Measurements from ENCODE around the gene ATP8B4.

ATP8B4 gene

DNA sequence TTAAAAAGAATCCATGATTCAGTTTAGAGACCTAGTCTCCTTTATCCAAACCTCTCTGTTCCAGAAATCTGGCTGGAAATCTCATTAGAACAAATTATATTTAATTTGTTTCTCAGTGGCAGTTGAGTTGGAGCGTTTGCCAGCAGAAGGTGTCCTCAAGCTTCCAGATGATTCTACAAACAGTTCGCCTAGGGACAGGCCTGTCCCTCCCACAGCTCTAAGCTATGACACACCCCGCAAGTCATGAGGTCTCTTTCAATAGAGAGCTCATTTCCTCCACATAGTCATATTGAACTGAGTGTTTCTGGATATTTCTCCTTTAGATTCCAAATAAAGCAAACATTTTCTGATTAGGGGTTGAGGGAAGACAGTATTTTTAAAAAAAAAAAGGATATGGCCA, 230.3 kb downstream of the ATP8B4 start:
- DNase-seq = no peak

DNA sequence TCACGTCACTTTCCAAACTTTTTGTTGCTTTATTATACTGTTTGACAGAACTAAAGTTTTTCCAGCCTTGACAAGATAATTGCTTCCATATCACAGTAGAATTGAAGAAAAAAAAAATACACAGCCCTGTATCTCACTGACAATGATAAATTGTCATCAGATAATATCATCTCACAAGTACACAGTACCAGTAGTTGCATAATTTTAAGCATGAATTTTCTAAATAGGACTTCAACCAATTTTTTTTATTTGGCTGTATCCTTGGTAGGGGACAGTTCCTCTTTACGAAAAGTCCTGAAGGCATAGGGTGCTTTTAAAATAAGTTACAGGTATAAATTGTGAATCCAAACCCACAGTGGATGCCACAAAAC, 230.7 kb downstream of the ATP8B4 start:
- no peak for DNase-seq

DNA sequence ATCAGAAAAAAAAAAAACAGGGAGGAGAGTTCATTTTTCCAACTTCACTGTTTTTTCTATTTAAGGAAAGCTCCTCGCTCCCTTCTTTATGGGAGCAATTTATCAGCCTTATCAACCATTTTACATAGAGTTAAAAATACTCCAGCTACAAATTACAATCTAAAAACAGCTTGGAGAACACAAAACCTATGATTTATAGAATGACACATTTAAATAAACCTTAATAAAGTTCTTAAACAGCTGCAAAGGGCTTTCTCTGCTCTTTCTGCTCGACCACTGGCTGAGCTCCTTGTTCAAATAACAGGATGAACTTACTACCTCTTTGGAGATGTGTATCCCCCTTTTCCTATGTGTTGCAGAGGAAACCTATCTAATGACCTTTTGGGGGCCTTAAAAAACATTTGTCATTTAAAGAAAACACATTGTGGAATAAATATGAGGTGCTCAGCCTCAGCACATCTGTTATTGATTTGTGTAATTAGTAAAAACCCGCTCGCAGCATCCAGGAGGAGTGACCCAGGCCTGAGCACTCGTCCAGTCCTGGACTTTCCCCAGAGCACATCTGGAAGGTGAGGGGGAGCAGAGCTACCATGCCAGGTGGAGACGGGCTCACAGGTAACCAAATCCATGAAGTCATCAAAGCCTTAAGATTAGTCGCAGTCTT, 231.2 kb downstream of the ATP8B4 start:
- DNase-seq = no peak

DNA sequence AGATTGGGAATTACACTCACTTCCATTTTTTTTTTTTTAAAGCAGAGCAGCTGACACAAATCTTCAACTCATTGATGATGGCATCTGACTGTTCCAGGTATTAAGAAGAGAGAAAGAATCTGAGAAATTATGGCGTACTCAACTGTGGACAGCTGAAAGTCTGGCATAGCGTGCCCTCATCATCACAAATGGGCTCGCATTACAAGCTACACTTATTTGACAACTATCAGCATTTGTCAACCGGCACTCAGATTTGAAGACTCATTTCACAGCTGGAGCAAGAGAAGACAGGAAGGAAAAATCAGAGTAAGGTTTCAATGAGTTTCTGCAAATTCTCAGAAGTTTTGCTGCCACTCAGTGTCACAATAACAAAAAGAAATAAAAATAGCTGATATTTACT, 235.9 kb downstream of the ATP8B4 start:
- DNase-seq = no peak

DNA sequence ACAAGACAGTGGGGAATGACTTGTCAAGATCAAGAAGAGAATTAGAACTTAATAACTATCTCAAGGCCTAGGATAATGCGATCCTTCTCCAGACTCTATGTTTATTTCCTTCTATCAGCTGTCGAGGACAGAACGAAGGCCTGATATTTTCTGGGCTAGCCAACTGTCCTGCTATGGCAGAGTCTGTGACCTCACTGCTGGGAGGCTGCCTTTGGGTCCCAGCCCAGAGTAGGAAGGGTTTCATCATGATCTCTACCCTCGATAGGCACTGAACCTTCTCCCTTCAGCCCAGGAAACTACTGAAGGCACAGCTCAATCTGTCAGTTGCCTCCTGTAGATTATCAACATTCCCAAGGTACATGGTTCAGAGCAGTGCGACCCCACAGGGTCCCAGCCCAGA, 237.2 kb downstream of the ATP8B4 start:
- no peak for DNase-seq

DNA sequence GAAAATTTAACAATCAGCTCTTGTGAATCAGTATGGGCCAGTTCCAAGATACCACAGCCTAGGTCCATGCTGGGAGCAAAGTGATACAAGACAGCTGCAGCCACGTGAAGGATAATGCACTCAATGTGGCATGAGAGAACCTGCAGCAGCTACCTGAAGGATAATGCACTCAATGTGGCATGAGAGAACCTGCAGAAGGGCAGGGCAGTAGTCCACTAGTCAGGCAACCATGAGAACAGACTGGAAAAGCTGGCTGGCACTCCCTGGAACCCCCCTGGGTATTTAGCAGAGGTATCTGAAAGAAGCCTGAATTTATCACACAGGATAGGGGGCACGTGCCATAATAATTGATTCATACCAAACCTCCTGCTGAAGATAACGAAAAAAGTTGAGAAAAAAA, 237.6 kb downstream of the ATP8B4 start:
- no peak for DNase-seq

DNA sequence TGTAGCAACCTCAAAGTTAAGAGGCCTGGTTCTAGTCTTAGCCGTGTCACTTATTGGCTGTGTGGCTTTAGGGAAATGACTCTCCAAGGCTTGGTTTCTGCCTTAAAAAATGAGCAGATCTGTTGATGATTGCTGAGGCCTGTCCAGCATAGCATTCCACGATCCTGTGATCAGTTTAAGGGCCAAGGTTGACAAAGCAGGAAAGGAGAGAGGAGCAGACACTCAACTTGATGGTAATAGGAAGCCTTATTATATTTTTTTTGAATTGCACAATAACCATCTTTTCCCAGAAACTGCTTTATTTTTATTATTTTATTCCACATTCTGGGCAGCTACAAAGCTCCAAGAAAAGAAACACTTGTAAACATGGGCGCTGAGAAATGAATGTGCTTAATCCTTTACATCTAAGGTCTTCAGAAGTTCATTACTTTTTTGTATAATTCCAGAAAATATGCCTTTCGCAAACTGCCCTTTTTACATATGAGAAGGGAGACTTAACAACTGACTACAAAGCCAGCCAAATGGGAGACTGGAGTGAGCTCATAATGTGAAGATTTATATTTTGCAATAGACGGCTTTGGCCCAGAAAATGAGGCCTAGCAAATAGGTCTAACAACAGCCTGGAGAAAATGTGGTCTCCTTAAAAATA, 241.0 kb downstream of the ATP8B4 start:
- DNase-seq = no peak

DNA sequence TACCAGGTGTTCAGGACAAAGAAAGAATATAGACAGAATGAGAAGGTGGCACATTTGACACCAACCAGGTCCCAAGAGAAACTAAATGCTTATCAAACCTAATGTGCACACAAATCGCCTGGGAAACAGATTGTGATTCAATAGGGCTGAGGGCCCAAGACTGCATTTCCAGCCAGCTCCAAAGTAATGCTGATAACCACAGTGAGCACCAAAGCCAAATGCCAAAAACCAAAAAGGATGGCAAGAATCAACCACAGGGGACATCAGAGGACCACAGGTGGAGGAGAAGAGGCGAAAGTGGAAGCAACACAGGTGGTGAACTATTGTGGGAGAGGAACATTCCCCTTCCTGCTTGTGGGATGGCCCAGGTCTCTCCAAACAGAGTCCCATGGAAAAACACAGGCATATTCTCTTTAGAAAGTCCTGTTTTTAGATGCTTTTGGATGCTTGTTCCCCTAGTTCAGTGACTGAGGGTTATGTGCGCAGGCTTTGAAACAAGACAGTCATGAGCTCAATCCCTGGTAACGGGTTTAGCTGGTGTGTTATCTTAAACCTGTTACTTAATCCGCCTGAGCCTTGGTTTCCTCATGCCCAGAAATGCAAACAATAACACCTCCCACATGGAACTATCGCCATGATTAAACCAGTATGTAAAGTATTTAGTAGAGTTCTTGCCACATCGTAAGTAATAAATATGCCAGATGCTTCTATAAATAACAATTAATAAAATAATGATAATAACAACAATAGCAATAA, 241.7 kb downstream of the ATP8B4 start:
- DNase-seq = no peak

DNA sequence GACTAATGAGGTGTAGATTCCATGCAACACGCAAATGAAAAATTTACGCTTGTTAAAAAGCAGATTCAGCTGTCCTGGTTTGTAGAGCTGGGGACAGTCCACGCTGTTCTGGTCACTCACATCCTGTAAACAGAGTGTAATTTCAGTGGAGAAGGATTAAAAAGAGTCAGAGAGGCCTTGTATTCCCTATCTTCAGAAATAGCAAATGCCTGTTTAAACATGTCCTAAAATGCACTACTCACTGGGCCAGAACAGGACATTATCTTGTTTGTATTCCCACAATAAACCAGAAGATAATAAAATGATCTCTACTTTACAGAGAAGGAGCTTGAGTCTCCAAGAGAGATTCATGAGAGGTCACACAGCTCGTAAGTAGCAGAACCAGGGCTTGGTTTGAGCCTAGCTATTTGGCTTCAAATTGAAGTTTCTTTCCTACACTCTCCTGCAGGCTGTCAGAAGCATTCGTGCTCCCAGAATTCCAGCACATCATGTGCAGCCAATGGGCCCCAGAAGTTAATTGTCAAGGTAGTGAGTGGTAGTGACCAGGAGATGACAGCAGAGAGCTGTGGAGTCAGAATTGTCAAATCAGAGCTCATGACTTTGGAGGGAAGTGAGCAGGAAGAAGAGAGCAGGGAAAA, 242.5 kb downstream of the ATP8B4 start:
- DNase-seq = no peak

DNA sequence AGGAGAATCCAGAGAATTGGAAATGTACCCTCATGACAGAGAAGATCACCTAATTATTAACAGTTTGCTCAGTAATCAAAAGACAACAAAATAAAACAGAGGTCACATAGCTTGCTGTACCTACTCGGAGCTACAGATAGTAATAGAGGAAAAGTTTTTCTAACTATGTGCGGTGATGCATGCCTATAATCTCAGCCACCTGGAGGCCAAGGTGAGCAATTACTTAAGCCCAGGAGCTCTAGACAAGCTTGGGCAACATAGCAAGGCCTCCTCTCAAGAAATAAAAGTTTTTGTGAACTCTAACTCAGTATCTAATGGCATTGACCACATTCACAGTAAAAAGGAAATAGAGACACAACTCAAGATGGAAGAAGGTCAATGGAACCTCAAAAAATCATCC, 243.6 kb downstream of the ATP8B4 start:
- no peak for DNase-seq

DNA sequence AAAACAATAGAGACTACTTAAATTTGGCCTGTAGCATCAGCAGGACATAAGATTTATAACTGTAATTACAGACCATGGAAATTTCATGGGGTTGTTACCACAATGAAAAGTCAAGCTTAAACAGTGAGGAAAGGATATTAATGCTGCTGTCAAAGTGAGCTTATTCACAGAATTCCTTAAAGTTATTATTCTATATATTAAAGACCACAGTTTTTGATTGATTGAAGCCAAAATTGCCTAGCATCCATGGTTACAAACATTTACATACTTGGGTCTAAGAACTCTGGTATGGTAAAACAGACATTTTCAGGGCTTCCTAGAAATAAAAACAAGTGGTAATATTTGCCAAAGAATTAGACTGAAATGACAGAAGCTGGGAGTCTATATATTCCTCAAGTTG, 248.6 kb downstream of the ATP8B4 start:
- no peak for DNase-seq

DNA sequence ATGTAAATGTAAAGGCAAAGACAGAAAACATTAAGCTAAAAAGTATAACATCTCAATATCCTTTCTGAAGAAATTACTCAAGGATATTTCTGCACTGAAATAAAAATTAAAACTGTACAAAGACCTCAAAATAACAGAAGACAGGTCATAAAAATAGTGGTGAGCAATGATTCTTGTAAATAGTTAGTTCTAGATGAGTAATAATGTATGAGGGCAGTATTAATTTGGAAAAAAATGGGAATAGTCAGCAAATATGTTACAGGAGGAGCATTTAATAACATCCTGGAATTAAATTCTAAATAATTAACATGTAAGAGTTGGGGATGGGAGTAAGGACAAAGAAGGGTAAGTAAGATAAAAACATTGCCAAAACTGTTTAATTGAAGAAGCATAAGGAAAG, 250.7 kb downstream of the ATP8B4 start:
- DNase-seq = no peak

DNA sequence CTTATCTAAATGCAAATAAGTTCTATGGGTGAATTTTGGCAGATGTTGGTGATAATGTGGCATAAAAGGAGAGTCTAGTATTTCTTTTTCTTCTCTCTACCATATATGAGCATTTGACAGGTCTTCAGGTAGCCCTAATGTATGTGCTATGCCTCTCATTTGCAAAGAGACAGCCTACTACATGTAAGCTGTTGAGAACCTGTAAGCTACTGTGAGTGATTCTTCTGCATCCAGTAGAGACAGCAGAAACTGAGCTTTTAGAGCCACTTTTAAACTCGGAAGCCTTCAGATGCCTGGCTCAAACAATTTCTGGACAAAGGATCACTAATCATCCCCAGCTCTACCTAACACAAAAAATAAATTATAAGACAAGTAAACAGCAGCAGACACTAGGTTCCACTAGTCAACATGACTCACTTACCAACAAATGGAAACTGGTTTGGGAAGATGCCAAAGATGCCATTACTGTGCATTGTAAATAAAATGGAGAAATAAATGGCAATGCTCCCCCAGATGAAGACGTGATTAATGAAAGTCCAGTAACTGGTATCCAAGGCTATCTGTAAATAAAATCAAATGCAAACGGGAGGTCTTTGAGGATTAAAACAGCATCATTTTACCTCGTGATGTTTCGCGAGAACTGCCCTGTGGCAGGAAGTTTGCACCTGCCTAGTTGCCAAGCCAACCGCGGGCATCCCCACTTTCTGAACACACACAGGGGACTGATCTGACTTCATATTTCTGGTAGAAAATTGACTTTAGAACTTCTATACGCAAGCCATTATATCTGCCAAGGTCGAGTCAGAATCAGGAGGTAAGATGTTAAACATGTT, 252.9 kb downstream of the ATP8B4 start:
- no peak for DNase-seq

DNA sequence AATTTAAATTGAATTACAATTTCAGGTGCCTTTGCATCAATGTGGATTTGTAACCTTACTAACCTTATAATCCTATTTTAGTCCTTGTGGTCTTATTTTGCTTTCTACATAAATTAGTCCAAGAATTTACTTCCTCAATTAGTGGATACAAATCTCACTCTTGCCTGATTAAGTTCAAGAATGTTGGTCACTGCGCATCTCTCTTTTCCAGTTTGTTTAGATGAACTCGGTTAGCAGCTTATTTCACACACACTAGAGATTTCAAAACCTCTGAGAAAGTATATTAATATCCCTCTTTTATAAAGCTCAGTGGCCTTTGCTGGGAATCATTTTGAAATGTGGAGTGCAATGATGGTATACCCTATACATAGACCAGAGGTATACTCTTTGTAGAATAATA, 254.8 kb downstream of the ATP8B4 start:
- no peak for DNase-seq

DNA sequence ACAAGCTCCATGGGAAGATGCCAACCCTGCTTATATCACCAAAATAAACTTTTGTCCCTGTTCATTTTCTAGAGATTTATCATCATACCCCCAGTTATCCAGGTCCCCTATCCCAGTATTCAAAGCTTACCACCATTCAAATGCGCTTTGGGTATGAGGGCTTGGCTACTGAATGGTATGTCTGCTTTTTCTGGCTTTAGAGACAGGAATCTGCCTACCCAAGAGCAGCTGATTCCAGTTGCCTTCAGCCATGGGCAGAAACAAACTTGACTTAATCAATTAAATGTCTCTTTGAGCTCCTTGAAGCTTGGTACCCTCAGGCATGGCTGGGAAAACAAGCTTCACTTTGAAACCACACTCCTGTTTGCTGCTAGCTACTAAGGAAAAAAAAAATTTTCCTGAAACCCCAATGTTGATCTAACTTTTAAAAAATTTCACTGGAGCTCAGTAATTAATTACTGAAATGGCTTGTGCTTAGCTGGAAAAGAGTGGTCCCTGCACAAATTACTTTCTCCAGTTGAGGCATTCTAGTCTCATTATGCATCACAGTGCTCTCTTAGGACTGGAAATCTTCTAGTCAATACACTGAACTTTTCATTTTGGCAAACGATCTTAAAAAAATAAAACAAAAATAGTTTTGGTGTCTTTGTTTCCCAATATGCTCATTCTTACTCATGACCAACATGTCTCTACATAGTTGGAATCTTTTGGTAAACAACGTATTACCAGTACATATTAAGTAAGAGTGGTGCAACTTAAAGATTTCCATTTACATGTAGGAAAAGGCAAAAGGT, 255.4 kb downstream of the ATP8B4 start:
- DNase-seq = no peak

DNA sequence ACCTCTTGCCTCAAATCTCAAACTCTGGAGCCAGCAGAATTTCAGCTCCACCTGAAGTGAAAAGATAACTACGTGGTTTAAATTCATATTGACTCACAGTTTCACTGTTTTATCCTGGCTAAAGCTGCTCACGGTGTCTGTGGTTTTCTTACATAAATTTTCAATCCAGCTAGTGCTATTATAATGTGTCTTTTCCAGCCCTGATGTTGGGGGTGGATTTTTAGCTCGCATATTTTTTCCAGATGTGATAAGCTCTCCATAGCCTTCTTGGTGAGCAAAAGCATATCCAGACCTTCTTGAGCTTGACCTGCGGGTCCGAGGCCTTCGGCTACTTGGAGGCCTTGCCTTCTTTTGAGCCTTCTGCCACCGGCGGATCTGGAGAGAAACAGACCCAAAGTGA, 258.9 kb downstream of the ATP8B4 start:
- no peak for DNase-seq

DNA sequence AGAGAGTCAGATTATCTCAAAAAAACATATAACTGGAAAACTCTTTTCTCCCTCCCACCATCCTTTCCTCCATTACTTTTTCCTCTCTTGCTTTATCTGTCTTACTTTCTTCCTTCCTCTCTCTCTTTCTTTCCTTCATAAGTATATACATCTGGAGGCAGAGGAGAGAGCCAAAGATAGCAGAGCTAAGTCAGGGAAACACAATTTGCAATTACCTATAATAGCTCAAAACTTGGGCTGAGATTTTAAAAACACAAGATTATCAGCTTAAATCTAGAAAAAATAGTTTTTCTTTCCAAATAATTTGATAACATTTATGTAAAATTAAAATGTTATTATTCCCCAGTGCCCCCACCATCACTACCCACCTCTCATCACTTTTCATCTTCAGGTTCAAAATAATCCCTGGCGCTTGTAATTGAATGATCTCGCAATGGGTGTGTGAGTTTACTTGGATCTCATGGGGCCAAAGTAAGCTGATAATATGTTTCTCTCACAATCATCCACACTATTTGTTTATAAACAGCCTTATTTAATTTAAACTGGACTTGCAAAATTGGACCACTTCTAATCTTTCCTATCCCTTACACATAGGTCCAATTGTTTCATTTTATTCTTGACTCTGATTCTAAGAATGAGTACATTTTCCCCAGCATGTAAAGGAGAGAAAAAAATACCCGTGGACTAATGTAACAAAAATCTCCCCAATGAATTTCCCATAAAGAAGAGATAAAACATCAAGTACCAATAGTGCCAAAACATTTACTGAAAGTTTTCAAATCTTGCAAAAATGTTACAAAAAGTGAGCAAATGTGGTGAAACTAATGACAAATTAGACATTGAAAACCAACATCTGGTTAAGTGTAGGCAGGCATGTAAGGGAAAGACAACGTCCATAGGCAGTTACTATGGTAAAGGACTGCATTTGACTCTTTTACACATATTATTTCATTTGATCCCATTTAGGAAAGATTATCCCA, 261.2 kb downstream of the ATP8B4 start:
- DNase-seq = no peak

DNA sequence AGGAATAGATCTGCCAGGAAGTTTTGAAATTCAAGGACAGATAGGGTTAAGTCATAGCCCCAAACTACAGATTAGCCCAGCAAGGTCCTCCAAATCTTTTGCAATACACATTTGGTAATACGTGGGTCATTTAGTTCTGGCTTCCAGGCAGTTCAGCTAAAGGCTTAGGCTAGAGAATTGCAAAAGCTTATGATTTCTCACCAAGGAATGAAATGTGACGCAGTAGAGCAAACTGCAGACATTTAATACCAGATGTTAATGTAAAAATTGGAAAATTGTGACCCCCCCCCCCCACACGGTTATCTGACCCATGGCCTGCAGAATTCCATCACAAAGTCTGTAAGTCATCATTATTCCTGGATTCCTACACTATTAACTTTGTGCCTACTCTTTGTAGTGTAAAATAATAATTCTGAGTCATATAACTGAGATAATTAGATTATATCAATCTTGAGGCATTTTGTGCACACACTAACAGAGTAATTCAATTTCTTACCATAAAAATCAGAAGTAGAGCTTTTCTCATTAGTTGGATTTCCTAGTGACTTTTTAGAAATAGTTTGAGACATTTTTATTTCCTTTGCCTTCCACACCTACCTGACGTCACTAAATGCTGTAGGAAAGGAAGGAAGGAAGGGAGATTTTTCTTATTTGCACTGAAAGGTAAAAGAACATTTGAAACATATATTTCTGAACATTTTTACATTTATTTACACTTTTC, 263.0 kb downstream of the ATP8B4 start:
- DNase-seq = no peak

DNA sequence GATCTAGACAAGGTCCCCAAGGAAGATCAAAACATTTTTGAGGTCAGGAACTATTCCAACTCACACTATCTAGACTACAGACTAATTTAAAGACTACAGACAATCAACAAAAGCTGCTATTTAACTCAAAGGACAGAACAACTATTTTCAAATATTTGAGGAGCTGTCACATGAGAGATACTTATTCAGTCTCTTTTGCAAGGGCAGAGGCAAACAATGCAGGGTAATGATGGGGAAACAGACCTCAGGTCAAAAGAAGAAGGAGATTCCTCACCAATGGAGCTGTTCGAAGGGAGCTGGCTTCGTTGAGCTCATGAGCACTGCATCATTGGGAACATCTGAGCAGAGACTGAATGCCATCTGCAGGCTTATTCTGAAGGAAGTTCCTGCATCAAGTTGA, 266.3 kb downstream of the ATP8B4 start:
- no peak for DNase-seq

DNA sequence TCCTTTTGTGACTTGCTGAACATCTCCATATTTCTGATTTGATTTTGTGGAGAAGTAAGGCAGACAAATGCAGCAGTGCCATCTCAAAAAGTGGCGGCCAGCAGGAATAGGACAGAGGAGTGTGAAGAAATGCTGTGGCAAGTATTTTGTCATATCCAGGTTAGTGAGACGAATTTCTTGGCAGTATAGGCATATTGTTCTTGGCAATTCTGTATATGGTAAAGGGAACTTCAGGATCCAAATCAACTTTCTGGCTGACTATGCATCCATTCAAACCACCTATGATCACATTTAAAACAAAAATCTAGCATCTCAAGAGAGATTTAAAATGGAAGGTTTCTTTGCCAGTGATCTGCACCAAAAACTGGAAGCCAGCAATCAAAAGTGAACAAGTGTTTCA, 270.2 kb downstream of the ATP8B4 start:
- no peak for DNase-seq

All from T-helper 1 cell (primary cell).